Subcutaneous adipose tissue (tissue), 4 donors: ENCODE results near the gene ALDH1L1. TPM values are rescaled to one million over a fixed set of nuclear protein-coding genes. Genes with fewer than 3 reads are reported as not detected.

Experiments used
- CTCF ChIP-seq: fragments of 450-650 bp; IDR thresholded peaks from one replicate; pipeline ENCODE4 v1.5.1; 2016; ENCODE audit warnings: low read depth, mild to moderate bottlenecking, control low read depth, antibody characterized with exemption, moderate library complexity
- total RNA-seq, 4 donors: library from RNA; depleted of rRNA; stranded (reverse); fragments of >200 nt; gene quantifications; one replicate each; pipeline ENCODE4 v1.1.0, GENCODE V29; 2016

Gene ALDH1L1
- total RNA-seq, 4 donors from 2014 or later, result 63.4 to 281 (median 73.8) TPM

GRCh38 chr3:126083138-126083445 lies 97.3 kb downstream of the ALDH1L1 start:
- TF ChIP-seq CTCF, result no peak

- TF ChIP-seq CTCF, result no peak
Observed at GRCh38 chr3:126082362-126083137, 97.8 kb downstream of the ALDH1L1 start.

- TF ChIP-seq CTCF, result no peak
Observed at GRCh38 chr3:126081618-126082361, 98.6 kb downstream of the ALDH1L1 start.

GRCh38 chr3:126080970-126081369 lies 99.4 kb downstream of the ALDH1L1 start:
- no peak for TF ChIP-seq CTCF

GRCh38 chr3:126078866-126079265 lies 101.5 kb downstream of the ALDH1L1 start:
- TF ChIP-seq CTCF, result no peak

- TF ChIP-seq CTCF, result no peak
Observed at GRCh38 chr3:126077754-126078153, 102.6 kb downstream of the ALDH1L1 start.

GRCh38 chr3:126076140-126076539 lies 104.2 kb downstream of the ALDH1L1 start:
- TF ChIP-seq CTCF, result no peak
